WTC11 (cell line): ENCODE measurements around the gene DNAJC17.

Experiments used
- MAX ChIP-seq: sonication (generic); formaldehyde crosslinking; IDR thresholded peaks from 2 replicates; pipeline ENCODE4 v1.8.0; 2022; ENCODE audit warnings: mild to moderate bottlenecking, missing genetic modification reagents
- TEAD4 ChIP-seq: sonication (generic); formaldehyde crosslinking; IDR thresholded peaks from 2 replicates; pipeline ENCODE4 v1.8.0; 2022; ENCODE audit warnings: mild to moderate bottlenecking, missing genetic modification reagents

DNA sequence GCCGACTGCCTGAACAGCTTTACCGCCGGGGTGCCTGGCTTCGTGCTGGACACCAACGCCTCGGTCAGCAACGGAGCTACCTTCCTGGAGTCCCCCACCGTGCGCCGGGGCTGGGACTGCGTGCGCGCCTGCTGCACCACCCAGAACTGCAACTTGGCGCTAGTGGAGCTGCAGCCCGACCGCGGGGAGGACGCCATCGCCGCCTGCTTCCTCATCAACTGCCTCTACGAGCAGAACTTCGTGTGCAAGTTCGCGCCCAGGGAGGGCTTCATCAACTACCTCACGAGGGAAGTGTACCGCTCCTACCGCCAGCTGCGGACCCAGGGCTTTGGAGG is 37.4 kb upstream of the DNAJC17 start:
- no peak for TF ChIP-seq MAX
- TF ChIP-seq TEAD4 (CRISPR knock-in tag) = no peak
